ENCODE measurements around the gene CALD1.

Gene CALD1

DNA sequence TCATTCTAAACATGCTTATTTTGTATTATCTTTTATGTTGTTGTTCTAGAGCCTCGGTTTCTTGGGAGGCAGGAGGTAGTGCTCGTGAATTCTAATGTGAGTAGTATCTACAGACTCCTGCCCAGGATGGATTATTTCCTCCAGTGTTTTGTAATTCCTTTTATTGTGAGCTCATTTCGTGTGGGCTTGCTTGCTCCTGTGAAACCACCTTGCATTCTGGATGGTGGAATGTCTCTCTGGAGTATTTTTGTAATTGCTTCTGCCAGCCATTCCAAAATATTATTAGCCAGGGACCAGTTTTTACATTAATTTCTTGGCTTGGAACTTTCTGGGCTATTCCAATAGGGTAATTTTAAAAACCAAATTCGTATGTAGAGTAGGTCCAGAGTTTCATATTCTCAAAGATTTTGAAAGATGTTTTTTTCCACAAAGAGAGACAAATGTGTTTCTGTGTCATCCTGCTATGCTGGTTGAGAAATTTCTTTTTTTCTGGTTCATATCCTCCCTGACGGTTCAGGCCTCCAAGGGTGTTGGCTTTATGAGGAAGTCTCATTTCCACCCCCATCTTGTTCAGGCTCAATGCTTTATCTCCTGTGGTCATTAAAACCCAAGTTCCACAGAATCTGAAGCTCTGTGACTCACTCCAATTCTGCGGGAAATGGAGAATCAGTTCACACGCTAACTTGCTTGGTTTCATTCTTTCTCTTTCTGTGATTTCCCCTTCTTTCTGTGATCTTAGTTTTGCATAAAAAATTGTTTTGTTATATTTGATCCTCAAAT, 41.7 kb upstream of the CALD1 start:
- H3K4me3 ChIP-seq (ENCODE audit: low read length), result peak overlapping the region; percentile 19
- DNase-seq (ENCODE audit: low read depth), result peak; percentile 98
- TF ChIP-seq, protein P1, sequence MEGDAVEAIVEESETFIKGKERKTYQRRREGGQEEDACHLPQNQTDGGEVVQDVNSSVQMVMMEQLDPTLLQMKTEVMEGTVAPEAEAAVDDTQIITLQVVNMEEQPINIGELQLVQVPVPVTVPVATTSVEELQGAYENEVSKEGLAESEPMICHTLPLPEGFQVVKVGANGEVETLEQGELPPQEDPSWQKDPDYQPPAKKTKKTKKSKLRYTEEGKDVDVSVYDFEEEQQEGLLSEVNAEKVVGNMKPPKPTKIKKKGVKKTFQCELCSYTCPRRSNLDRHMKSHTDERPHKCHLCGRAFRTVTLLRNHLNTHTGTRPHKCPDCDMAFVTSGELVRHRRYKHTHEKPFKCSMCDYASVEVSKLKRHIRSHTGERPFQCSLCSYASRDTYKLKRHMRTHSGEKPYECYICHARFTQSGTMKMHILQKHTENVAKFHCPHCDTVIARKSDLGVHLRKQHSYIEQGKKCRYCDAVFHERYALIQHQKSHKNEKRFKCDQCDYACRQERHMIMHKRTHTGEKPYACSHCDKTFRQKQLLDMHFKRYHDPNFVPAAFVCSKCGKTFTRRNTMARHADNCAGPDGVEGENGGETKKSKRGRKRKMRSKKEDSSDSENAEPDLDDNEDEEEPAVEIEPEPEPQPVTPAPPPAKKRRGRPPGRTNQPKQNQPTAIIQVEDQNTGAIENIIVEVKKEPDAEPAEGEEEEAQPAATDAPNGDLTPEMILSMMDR (conservative IDR thresholded peaks at IDR 0.05; ENCODE audit: low read length), result no peak

DNA sequence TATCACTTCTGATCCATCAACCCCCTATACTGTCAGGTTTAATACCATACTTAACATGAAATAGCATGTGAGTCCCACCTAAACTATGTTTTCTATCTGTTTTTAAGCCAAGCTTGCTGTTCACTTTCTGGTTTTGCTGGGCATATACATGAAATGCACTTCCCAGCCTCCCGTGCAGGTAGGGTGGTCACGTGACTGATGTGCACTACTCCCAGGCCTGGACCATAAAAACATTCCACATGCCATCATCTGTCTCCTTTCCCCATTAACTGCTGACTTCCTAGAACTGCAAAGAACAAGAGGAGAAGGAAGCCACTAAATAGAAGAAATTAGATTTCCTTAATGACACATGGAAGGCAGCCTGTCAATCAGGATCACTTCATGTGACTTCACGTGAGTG, 40.1 kb upstream of the CALD1 start:
- TF ChIP-seq, protein P1 (conservative IDR thresholded peaks at IDR 0.05; ENCODE audit: low read length), result no peak

DNA sequence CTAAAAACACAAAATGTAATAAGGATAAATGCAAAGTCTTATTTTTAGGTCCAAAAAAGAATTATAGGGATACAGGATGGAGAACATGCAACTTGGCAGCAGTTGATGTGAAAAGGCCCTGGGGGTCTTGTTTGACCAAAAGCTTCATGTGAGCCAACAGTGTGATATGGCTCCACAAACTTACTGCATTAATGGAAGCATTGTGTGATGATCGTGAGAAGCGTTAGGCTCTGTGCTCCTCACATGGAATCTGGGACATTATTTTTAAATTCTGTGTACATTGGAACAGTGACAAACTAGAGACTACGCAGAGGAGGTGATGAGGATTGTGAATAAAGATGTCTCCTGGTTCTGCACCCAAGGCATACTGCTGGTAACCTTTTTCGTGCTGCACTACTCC, 39.1 kb upstream of the CALD1 start:
- TF ChIP-seq, protein P1 (conservative IDR thresholded peaks at IDR 0.05; ENCODE audit: low read length), result no peak
- H3K4me3 ChIP-seq (ENCODE audit: low read length), result no peak overlapping the region
- no peak for DNase-seq (ENCODE audit: low read depth)

More for the DNA sequence above, 40.1 kb upstream of the CALD1 start:
- H3K4me3 ChIP-seq (ENCODE audit: low read length), result no peak overlapping the region
- DNase-seq (ENCODE audit: low read depth), result no peak

DNA sequence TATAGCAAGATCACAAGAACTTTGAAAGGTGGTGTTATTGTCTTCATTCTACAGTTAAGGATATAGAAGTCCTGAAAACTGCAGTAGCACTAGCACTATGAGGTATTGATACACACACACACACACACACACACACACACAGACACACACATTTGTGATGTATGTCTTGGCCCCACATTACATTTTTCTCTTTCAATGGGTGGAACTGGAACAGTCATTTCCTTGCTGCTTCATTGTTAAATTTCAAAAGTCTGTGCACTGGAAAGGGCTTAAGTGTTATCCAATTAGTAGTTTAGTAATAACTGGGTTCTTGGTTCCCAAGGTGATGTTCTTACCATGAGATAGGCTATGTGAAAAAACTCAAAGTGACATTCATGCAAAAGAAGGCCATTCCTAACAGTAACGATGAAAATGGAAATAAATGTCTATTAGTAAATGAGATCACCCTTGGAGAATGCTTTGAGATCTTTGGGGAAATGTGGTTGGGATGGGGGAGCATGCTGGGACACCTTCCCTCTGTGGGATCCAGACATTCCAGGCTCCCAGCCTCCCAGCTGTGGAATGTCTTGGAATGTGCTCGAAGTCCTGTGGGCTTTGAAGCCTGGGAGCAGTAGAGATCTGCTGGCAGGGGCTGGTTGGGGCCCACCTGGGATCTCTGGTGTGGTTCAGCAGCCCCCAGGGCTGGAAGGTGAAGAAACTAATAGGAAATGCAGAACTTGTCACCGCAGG, 37.4 kb upstream of the CALD1 start:
- DNase-seq (ENCODE audit: low read depth), result peak; percentile 99
- TF ChIP-seq, protein P1 (conservative IDR thresholded peaks at IDR 0.05; ENCODE audit: low read length), result no peak
- H3K4me3 ChIP-seq (ENCODE audit: low read length), result no peak overlapping the region

DNA sequence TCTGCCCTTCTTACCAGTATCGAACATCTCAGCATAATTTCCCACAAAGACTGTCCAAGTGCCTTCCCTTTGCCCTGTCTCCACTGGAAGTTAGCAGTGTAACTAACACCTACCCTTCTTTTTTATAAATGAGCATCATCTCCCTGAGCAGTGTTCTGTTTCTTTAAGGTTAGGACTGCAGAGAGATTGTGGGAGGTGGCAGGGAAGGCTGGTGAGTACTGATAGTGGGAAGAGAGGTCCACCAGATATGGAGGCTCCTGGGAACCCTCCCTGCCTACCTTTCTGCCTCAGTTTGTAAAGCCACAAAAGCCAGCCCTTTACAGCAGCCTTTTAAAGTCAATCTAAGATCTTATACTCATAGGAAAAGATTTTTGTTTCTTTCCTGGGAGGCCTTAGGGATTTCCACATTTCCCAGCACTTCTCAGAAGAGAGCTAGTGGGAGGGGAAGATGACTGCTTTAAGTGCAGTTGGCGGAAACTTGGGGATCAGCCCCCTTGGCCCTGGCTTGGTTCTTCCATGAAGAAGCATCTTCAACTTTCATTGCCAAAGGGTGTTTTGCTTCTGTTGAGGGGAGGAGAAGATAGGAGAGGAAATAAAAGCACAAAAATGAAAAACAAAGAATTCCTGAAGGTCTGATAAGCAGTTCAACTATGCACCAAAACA, 36.6 kb upstream of the CALD1 start:
- H3K4me3 ChIP-seq (ENCODE audit: low read length), result no peak overlapping the region
- peak; percentile 98 for DNase-seq (ENCODE audit: low read depth)
- TF ChIP-seq, protein P1 (conservative IDR thresholded peaks at IDR 0.05; ENCODE audit: low read length), result no peak

DNA sequence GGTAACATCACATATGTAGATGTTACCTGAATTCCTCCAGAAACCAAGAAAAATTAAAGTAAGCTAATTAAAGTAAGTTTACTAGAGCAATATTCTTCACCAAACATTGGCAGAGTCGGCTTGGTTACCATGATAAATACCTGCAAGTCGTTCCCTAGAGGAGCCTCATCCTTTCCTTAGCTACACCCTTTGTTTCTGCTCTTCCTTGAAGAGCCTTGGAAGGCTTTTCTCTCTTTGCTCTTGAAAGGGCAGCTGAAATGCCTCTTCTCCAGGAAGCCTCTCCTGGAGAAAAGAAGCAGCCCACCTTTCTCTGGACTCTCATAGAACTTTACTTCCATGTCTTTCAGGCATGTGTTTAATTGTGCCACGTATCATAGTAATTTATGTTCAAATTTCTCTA, 34.9 kb upstream of the CALD1 start:
- no peak for DNase-seq (ENCODE audit: low read depth)
- TF ChIP-seq, protein P1 (conservative IDR thresholded peaks at IDR 0.05; ENCODE audit: low read length), result no peak
- H3K4me3 ChIP-seq (ENCODE audit: low read length), result no peak overlapping the region
